Naive thymus-derived CD4-positive, alpha-beta T cell (primary cell): ENCODE measurements around the gene RAPGEF4. TPM values are rescaled to one million over a fixed set of nuclear protein-coding genes. Genes with fewer than 3 reads are reported as not detected.
A peak's percentile ranks its signal among the peaks of the same experiment; 100 is the strongest.
"Not testable (repeated sequence)": the region's sequence is repeated elsewhere in the genome, so short reads cannot be mapped to it uniquely, and the experiment has no call there.

Source experiments
- ATAC-seq: fragments of 150-1000 bp; cut with Tn5 transposase; 2 replicates; pipeline ENCODE4 v1.10.0; 2021; ENCODE audit warnings: mild to moderate bottlenecking, moderate library complexity
- CTCF ChIA-PET: fragments of 350-600 bp; sonication (Branson Sonifier 250); formaldehyde crosslinking; loops from one replicate; lab custom pipeline; 2021; ENCODE audit warnings: antibody characterized with exemption; lab: Charles Lee
- POLR2A ChIA-PET: fragments of 350-600 bp; sonication (Branson Sonifier 250); formaldehyde crosslinking; loops from one replicate; lab custom pipeline; 2021; ENCODE audit warnings: antibody characterized with exemption, inconsistent platforms; lab: Charles Lee
- DNase-seq, 9 donors: peaks; one replicate each; pipeline versions ENCODE4 v3.0.0 to v3.0.0-alpha.2; 2020 to 2022; ENCODE audit warnings: mixed read lengths in 1 of 9
- H3K27ac ChIP-seq: one replicate; pipeline ENCODE4 v1.7.0; 2013; ENCODE audit warnings: mild to moderate bottlenecking, low read depth, low read length, moderate library complexity
- H3K27me3 ChIP-seq, 2 donors: one replicate each; pipeline ENCODE4 v1.7.0; 2013; ENCODE audit warnings: low read length in 2 of 2, mild to moderate bottlenecking in 2 of 2, moderate library complexity in 2 of 2; ENCODE audit not compliant: control insufficient read depth in 2 of 2, insufficient read depth in 2 of 2
- H3K36me3 ChIP-seq, 3 experiments: 1 replicate in 2 of 3; 2 replicates in 1 of 3; pipeline ENCODE4 v1.7.0; 2013; ENCODE audit warnings: low read length in 3 of 3, mild to moderate bottlenecking in 3 of 3, moderate library complexity in 1 of 3; ENCODE audit not compliant: insufficient read depth in 3 of 3, control insufficient read depth in 2 of 3
- H3K4me1 ChIP-seq, 2 donors: one replicate each; pipeline ENCODE4 v1.7.0; 2013; ENCODE audit warnings: low read length in 2 of 2, mild to moderate bottlenecking in 2 of 2, moderate library complexity in 1 of 2; ENCODE audit not compliant: control insufficient read depth in 2 of 2, insufficient read depth in 2 of 2
- H3K4me3 ChIP-seq: 2 replicates; pipeline ENCODE4 v1.7.0; 2013; ENCODE audit warnings: mild to moderate bottlenecking, low read length
- H3K9me3 ChIP-seq, 3 experiments: 1 replicate in 2 of 3; 2 replicates in 1 of 3; pipeline ENCODE4 v1.7.0; 2013; ENCODE audit warnings: low read length in 3 of 3; ENCODE audit not compliant: control insufficient read depth in 2 of 3
- H3K27ac Mint-ChIP-seq, 9 donors: one replicate each; pipeline ENCODE4 v1.8.0; 2020 to 2022; ENCODE audit warnings: mixed read lengths in 9 of 9, mild to moderate bottlenecking in 8 of 9, moderate library complexity in 5 of 9, inconsistent platforms in 2 of 9
- H3K27me3 Mint-ChIP-seq, 5 donors: one replicate each; pipeline ENCODE4 v1.8.0; 2021 to 2022; ENCODE audit warnings: mixed read lengths in 5 of 5, mild to moderate bottlenecking in 1 of 5
- H3K36me3 Mint-ChIP-seq, 5 donors: one replicate each; pipeline ENCODE4 v1.8.0; 2020 to 2022; ENCODE audit warnings: mixed read lengths in 5 of 5, mild to moderate bottlenecking in 3 of 5, inconsistent platforms in 1 of 5
- H3K4me1 Mint-ChIP-seq, 7 donors: one replicate each; pipeline ENCODE4 v1.8.0; 2020 to 2022; ENCODE audit warnings: mixed read lengths in 7 of 7, mild to moderate bottlenecking in 3 of 7, inconsistent platforms in 1 of 7
- H3K4me3 Mint-ChIP-seq, 10 donors: one replicate each; pipeline ENCODE4 v1.8.0; 2020 to 2022; ENCODE audit warnings: mild to moderate bottlenecking in 10 of 10, mixed read lengths in 10 of 10, moderate library complexity in 6 of 10, inconsistent platforms in 2 of 10
- H3K9me3 Mint-ChIP-seq, 11 donors: one replicate each; pipeline ENCODE4 v1.8.0; 2020 to 2022; ENCODE audit warnings: mixed read lengths in 11 of 11, mild to moderate bottlenecking in 4 of 11, inconsistent platforms in 1 of 11, moderate library complexity in 1 of 11
- intact Hi-C, 2 donors: fragments of 100-400 bp; cut with micrococcal nuclease; formaldehyde crosslinking; loops; one replicate each; pipeline ENCODE4 v1.15.1; 2023
- polyA plus RNA-seq, 2 donors: library from polyadenylated mRNA; unstranded; fragments of 300-500 nt; fragmentation: Illumina TruSeq; gene quantifications; one replicate each; pipeline ENCODE4 v1.2.3, GENCODE V29; 2021
- total RNA-seq, 6 experiments: library from RNA in 5 of 6; stranded (reverse) in 5 of 6; gene quantifications; 1 replicate in 5 of 6; 2 replicates in 1 of 6; pipeline ENCODE4 v1.2.3 and lab custom pipeline; 2021 to 2026

Gene RAPGEF4
- total and polyA plus RNA-seq, 7 experiments from 2014 or later, result 0.39 to 2.5 (median 1.4) TPM; not detected in 2

GRCh38 chr2:172791953-172792352, 56.3 kb downstream of the RAPGEF4 start:
- H3K36me3 ChIP-seq, result no peaks in the 10 kb centered on the region
- Mint-ChIP-seq H3K4me1 (no peaks in the 10 kb centered on the region), H3K27ac (no peak overlapping the region), H3K9me3 (no peaks in the 10 kb centered on the region), H3K36me3 (peaks cover 0 to 4% (median 0%) of the 10 kb centered on the region in 5 donors), H3K27me3 (peaks cover 0 to 11% (median 5%) of the 10 kb centered on the region in 5 donors), H3K4me3 (no peak overlapping the region)
- no peak for DNase-seq
- intact Hi-C loops, result no loop called here
- no peak overlapping the region for H3K4me3 ChIP-seq
- H3K9me3 ChIP-seq, result no peaks in the 10 kb centered on the region
- no peaks in the 10 kb centered on the region for H3K4me1 ChIP-seq
- ATAC-seq, result no peak
- ChIA-PET POLR2A (no interaction called here), CTCF (no interaction called here)
- H3K27ac ChIP-seq, result no peak overlapping the region
- no peaks in the 10 kb centered on the region for H3K27me3 ChIP-seq

GRCh38 chr2:172792711-172793110, 57.1 kb downstream of the RAPGEF4 start:
- Mint-ChIP-seq H3K27ac (no peak overlapping the region), H3K4me1 (no peaks in the 10 kb centered on the region), H3K27me3 (peaks cover 0 to 13% (median 5%) of the 10 kb centered on the region in 5 donors), H3K36me3 (peaks cover 0 to 4% (median 0%) of the 10 kb centered on the region in 5 donors), H3K9me3 (no peaks in the 10 kb centered on the region), H3K4me3 (no peak overlapping the region)
- Histone ChIP-seq H3K27ac (no peak overlapping the region), H3K36me3 (no peaks in the 10 kb centered on the region), H3K27me3 (no peaks in the 10 kb centered on the region), H3K4me1 (no peaks in the 10 kb centered on the region), H3K4me3 (no peak overlapping the region), H3K9me3 (no peaks in the 10 kb centered on the region)
- ChIA-PET POLR2A (no interaction called here), CTCF (no interaction called here)
- no peak for DNase-seq
- intact Hi-C loops, result no loop called here
- no peak for ATAC-seq

- Mint-ChIP-seq H3K36me3 (peaks cover 0 to 20% (median 12%) of the 10 kb centered on the region in 5 donors), H3K9me3 (peaks cover 0 to 42% (median 13%) of the 10 kb centered on the region in 11 donors)
- H3K27me3 Mint-ChIP-seq, H3K27ac Mint-ChIP-seq, DNase-seq, H3K4me3 ChIP-seq, ATAC-seq, H3K27me3 ChIP-seq, H3K4me3 Mint-ChIP-seq, H3K27ac ChIP-seq, CTCF ChIA-PET, H3K36me3 ChIP-seq, H3K9me3 ChIP-seq, H3K4me1 ChIP-seq, POLR2A ChIA-PET, H3K4me1 Mint-ChIP-seq: not testable (repeated sequence)
- intact Hi-C loops, result loop anchor here (10.0 kb wide), 2 partner anchors 411 to 1541 kb away; no protein-coding TSS in a partner anchor
Observed at GRCh38 chr2:172803308-172803707, 67.7 kb downstream of the RAPGEF4 start.

GRCh38 chr2:172804423-172804822, 68.8 kb downstream of the RAPGEF4 start:
- Histone ChIP-seq H3K9me3 (no peaks in the 10 kb centered on the region), H3K4me1 (no peaks in the 10 kb centered on the region), H3K4me3 (no peak overlapping the region), H3K27ac (no peak overlapping the region), H3K36me3 (no peaks in the 10 kb centered on the region), H3K27me3 (no peaks in the 10 kb centered on the region)
- DNase-seq, result no peak
- no peak for ATAC-seq
- Mint-ChIP-seq H3K4me3 (no peak overlapping the region), H3K36me3 (peaks cover 0 to 20% (median 12%) of the 10 kb centered on the region in 5 donors), H3K27ac (no peak overlapping the region), H3K9me3 (peaks cover 0 to 42% (median 13%) of the 10 kb centered on the region in 11 donors), H3K4me1 (no peaks in the 10 kb centered on the region), H3K27me3 (peaks cover 0 to 8% (median 2%) of the 10 kb centered on the region in 5 donors)
- POLR2A ChIA-PET, result no interaction called here
- intact Hi-C loops, result loop anchor here (10.0 kb wide), 2 partner anchors 410 to 1540 kb away; no protein-coding TSS in a partner anchor
- CTCF ChIA-PET, result interaction anchor here (1.1 kb wide), 1 partner anchor 9 kb away, joined by 5 read pairs; no protein-coding TSS in a partner anchor

- no peaks in the 10 kb centered on the region for H3K9me3 ChIP-seq
- ATAC-seq (no peak), DNase-seq (peak in 5 of 9 donors; percentile 22 to 32 (median 26))
- ChIA-PET CTCF (interaction anchor here (0.6 to 1.4 kb wide), 7 partner anchors 8 to 1546 kb away, joined by 3 to 9 read pairs (median 4); no protein-coding TSS in a partner anchor), POLR2A (no interaction called here)
- H3K27ac ChIP-seq, result no peak overlapping the region
- Mint-ChIP-seq H3K4me3 (no peak overlapping the region), H3K9me3 (peaks cover 0 to 29% (median 13%) of the 10 kb centered on the region in 11 donors), H3K4me1 (peaks cover 0 to 8% (median 0%) of the 10 kb centered on the region in 7 donors), H3K27me3 (peaks cover 0 to 15% (median 0%) of the 10 kb centered on the region in 5 donors), H3K36me3 (peaks cover 0 to 20% (median 12%) of the 10 kb centered on the region in 5 donors), H3K27ac (no peak overlapping the region)
- H3K4me3 ChIP-seq, result no peak overlapping the region
- intact Hi-C loops, result loop anchor here (1.0 to 10.0 kb wide), 5 partner anchors 126 to 1538 kb away; no protein-coding TSS in a partner anchor
- H3K36me3 ChIP-seq, result no peaks in the 10 kb centered on the region
- H3K4me1 ChIP-seq, result no peaks in the 10 kb centered on the region
- no peaks in the 10 kb centered on the region for H3K27me3 ChIP-seq
Observed at GRCh38 chr2:172806493-172806892, 70.8 kb downstream of the RAPGEF4 start.

- Histone ChIP-seq H3K27ac (no peak overlapping the region), H3K4me3 (no peak overlapping the region), H3K36me3 (no peaks in the 10 kb centered on the region), H3K4me1 (no peaks in the 10 kb centered on the region), H3K9me3 (no peaks in the 10 kb centered on the region), H3K27me3 (no peaks in the 10 kb centered on the region)
- DNase-seq (no peak), ATAC-seq (no peak)
- ChIA-PET CTCF (interaction anchor here (0.5 to 1.4 kb wide), 5 partner anchors 8 to 404 kb away, joined by 3 to 5 read pairs (median 4); no protein-coding TSS in a partner anchor), POLR2A (no interaction called here)
- intact Hi-C loops, result loop anchor here (1.0 to 10.0 kb wide), 5 partner anchors 125 to 1538 kb away; no protein-coding TSS in a partner anchor
- Mint-ChIP-seq H3K4me3 (no peak overlapping the region), H3K27me3 (peaks cover 0 to 14% (median 0%) of the 10 kb centered on the region in 5 donors), H3K36me3 (peaks cover 0 to 16% (median 8%) of the 10 kb centered on the region in 5 donors), H3K9me3 (peaks cover 0 to 24% (median 10%) of the 10 kb centered on the region in 11 donors), H3K27ac (no peak overlapping the region), H3K4me1 (peaks cover 0 to 9% (median 0%) of the 10 kb centered on the region in 7 donors)
Observed at GRCh38 chr2:172806996-172807395, 71.4 kb downstream of the RAPGEF4 start.
